NCI-H2196 treated with DMSO at 0.1 percent for 48 hours (cell line): ENCODE data around the gene CTBS.
A peak's percentile ranks its signal among the peaks of the same experiment; 100 is the strongest.

Source experiments
- DNase-seq: peaks from one replicate; lab custom pipeline; 2025; ENCODE audit not compliant: unreplicated experiment; lab: John Stamatoyannopoulos, UW

Gene CTBS

DNA sequence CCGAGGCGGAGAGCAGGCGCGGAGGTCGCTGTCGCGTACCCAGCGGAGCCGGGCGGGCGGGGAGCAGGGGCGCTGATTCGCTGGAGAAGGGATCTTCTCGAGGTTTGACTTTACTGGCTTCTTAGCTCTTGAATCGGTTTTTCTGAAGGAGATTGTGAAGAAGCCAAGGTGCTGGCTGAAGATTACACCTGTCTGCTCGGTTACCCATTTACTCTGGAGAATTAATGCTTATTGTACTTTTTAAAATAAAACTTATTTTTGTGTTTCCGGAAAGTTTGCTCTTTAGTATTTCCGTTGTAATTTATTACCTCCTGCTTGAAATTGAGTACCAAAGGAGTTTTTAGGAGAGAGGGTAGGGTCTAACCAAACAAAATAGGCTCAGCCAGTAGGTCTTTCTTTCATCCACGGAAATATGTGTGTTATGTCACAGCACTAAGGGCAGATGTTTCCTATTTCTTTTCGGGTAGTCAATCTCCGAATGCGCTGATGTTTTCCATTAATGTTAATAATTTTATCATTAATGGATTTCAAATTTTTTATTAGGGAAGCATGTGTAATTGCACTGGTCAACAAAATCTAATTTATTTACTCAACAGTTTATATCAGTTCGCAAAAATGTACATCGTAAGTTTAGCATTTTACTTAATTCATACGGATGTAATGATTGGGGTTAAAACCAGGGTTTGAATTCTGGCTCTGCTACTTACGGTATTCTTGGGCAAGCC lies 67.3 kb downstream of the CTBS start:
- DNase-seq: no peak

DNA sequence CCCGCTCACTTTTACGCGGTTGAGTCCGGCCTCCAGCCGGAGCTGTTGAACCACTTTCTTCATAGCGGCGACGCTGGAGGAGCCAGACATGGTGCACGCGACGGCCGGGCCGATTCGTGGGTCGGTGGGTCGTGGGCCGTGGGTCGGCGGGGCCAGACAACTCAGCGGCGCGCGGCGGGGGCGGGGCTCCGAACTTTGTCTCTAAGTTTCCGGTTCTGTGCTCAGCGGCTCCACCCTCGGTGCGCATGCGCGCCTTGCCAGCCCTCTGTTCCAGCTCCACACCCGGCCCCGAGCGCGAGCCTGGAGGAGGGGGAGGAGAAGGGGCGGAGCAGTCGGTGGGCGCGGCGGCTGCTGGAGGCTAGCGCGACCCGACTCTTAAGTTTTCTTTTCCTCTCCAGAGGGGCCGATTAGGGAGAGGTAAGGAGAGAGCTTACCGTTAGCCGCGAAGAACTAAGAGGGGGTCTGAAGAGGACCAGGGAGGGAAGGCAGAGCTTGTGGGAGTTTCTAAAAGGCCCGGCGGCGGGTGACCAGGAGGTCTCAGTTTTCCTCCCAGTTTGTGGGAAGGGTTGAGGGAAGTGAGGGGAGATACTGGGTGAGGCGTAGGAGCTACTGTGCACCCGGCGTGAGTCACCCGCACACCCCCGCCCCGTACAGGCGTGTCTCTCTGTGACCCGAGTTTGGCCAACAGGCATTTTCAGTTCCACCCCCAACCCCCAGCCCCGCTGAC lies 68.1 kb downstream of the CTBS start, which contains the start of the genes GNG5 and SPATA1:
TSS of gene GNG5 (minus strand) at position 580 of the 727 bp plus-strand sequence. CDS start at position 90, 490 bp downstream.
TSS of gene SPATA1 (plus strand) at position 385 of the 727 bp plus-strand sequence. CDS start 9,974 bp downstream, outside the sequence.
- DNase-seq: peak; percentile 91

- no peak for DNase-seq
Observed at GRCh38 chr1:84505493-84506001, 68.7 kb downstream of the CTBS start.

DNA sequence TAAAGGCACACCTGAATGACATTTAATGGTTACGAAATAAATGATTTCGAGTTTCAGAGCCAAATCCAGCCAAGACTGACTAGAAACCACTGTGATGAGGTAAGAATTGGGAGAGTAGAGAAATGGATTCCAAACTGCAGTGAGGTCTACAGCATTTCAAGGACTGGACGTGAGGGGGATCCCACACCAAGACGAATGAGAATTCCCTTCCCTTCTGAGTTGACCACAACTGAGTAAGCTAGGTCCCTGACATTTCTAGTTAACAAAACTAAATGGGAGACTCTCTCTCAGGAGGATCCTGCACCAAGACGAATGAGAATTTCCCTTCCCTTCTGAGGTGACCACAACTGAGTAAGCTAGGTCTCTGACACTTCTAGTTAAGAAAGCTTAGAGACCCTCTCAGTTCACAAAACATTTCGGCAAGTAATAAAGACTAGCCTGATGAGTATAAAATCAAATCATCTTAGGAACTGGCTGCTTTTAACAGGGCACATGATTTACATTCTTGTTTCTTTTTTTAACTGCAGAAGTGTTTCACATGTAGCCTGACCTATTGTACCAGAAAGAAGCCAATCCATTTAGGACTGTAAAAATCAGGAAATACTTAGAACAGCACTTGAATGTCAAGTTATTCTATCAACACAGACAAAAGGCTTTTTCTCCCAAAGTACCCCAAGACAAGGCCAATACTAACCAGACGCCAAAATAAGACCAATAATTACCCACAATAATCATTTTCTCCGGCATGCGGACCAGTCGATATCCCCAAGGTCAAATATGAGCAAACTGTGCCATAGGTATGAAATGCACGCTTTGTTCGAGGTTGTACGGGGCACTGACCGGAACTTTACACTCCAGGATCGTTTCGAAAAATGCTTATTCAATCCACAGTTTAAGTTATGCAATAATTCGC lies 69.4 kb downstream of the CTBS start:
- DNase-seq: no peak

- no peak for DNase-seq
Observed at GRCh38 chr1:84502927-84503326, 71.3 kb downstream of the CTBS start.
